ENCODE results near the gene PTOV1. TPM values are rescaled to one million over a fixed set of nuclear protein-coding genes. Genes with fewer than 3 reads are reported as not detected.

PTOV1 gene
- total and polyA plus RNA-seq, 2 donors (not counting 1 experiment from before 2014, with no cell fraction given) = 144 to 230 TPM

GRCh38 chr19:49832556-49832955 is 18.4 kb upstream of the PTOV1 start:
- WGBS (ENCODE audit: insufficient coverage) = 93% methylated on average over 7 of the region's 9 CpGs
- no peak overlapping the region for H3K27ac ChIP-seq (ENCODE audit: low read length in 2 of 2)
- ChIA-PET CTCF (no interaction called here), POLR2A (interaction anchor here (0.7 kb wide), 1 partner anchor 24 kb away, joined by 3 read pairs; no protein-coding TSS in a partner anchor)
- H3K79me2 ChIP-seq (ENCODE audit: control insufficient read depth, insufficient read depth, low read length) = peaks cover 31% of the 10 kb centered on the region
- no peak overlapping the region for H3K4me2 ChIP-seq (replicated peaks; ENCODE audit: low read depth, low read length, poor library complexity, severe bottlenecking)
- H3K9me3 Mint-ChIP-seq (ENCODE audit: insufficient read depth) = no peaks in the 10 kb centered on the region
- no peaks in the 10 kb centered on the region for H3K4me1 ChIP-seq (ENCODE audit: control insufficient read depth in 2 of 2, insufficient read depth in 2 of 2, low read length in 2 of 2)
- peaks cover 0 to 2% (median 0%) of the 10 kb centered on the region in 3 donors for H3K9me3 ChIP-seq (ENCODE audit: control extremely low read depth in 1 of 3, control insufficient read depth in 2 of 3, insufficient read depth in 1 of 3, low read length in 2 of 3)
- TF ChIP-seq CTCF (IDR thresholded peaks at IDR 0.05) (no peak), EZH2 (IDR thresholded peaks at IDR 0.05; ENCODE audit: borderline replicate concordance, insufficient read depth, low read depth, low read length, poor library complexity, severe bottlenecking) (no peak)
- peaks cover 40% of the 10 kb centered on the region for H4K20me1 ChIP-seq (ENCODE audit: control insufficient read depth, insufficient read depth, low read length, poor library complexity, severe bottlenecking)
- H3K27me3 ChIP-seq (replicated peaks in 1 of 4; ENCODE audit: control extremely low read depth in 1 of 4, control insufficient read depth in 3 of 4, insufficient read depth in 4 of 4, low read length in 3 of 4) = no peaks in the 10 kb centered on the region
- H3K27me3 Mint-ChIP-seq = no peaks in the 10 kb centered on the region
- no peak for ATAC-seq (ENCODE audit: low read depth)
- no peak overlapping the region for H3K4me3 Mint-ChIP-seq
- H3K4me3 ChIP-seq (ENCODE audit: control extremely low read depth in 1 of 5, extremely low read depth in 1 of 5, insufficient read depth in 1 of 5, low read depth in 2 of 5, low read length in 4 of 5) = no peak overlapping the region
- no peak overlapping the region for H3K9ac ChIP-seq (ENCODE audit: low read length)
- intact Hi-C loops (cut with micrococcal nuclease) = no loop called here
- H3K27ac Mint-ChIP-seq = no peak overlapping the region
- H3K36me3 ChIP-seq (replicated peaks in 1 of 2; ENCODE audit: control extremely low read depth in 1 of 2, control insufficient read depth in 1 of 2, extremely low read depth in 1 of 2, insufficient read depth in 2 of 2, low read length in 1 of 2) = peaks cover 0 to 91% of the 10 kb centered on the region in 2 experiments
- no peak for DNase-seq
- no peaks in the 10 kb centered on the region for H3K4me1 Mint-ChIP-seq
- H2AFZ ChIP-seq (ENCODE audit: insufficient read depth, low read depth, low read length, poor library complexity, severe bottlenecking) = no peak overlapping the region

- no peak overlapping the region for H3K27ac Mint-ChIP-seq
- Histone ChIP-seq H3K79me2 (ENCODE audit: control insufficient read depth, insufficient read depth, low read length) (peaks cover 22% of the 10 kb centered on the region), H3K9me3 (ENCODE audit: control extremely low read depth in 1 of 3, control insufficient read depth in 2 of 3, insufficient read depth in 1 of 3, low read length in 2 of 3) (no peaks in the 10 kb centered on the region), H3K27ac (ENCODE audit: low read length in 2 of 2) (no peak overlapping the region), H3K27me3 (replicated peaks in 1 of 4; ENCODE audit: control extremely low read depth in 1 of 4, control insufficient read depth in 3 of 4, insufficient read depth in 4 of 4, low read length in 3 of 4) (no peaks in the 10 kb centered on the region), H3K4me1 (ENCODE audit: control insufficient read depth in 2 of 2, insufficient read depth in 2 of 2, low read length in 2 of 2) (no peaks in the 10 kb centered on the region), H4K20me1 (ENCODE audit: control insufficient read depth, insufficient read depth, low read length, poor library complexity, severe bottlenecking) (peaks cover 30% of the 10 kb centered on the region), H2AFZ (ENCODE audit: insufficient read depth, low read depth, low read length, poor library complexity, severe bottlenecking) (no peak overlapping the region), H3K4me2 (replicated peaks; ENCODE audit: low read depth, low read length, poor library complexity, severe bottlenecking) (no peak overlapping the region), H3K4me3 (ENCODE audit: control extremely low read depth in 1 of 5, extremely low read depth in 1 of 5, insufficient read depth in 1 of 5, low read depth in 2 of 5, low read length in 4 of 5) (no peak overlapping the region), H3K9ac (ENCODE audit: low read length) (no peak overlapping the region), H3K36me3 (replicated peaks in 1 of 2; ENCODE audit: control extremely low read depth in 1 of 2, control insufficient read depth in 1 of 2, extremely low read depth in 1 of 2, insufficient read depth in 2 of 2, low read length in 1 of 2) (peaks cover 0 to 94% of the 10 kb centered on the region in 2 experiments)
- ATAC-seq (ENCODE audit: low read depth) = no peak
- CTCF ChIA-PET = no interaction called here
- intact Hi-C loops (cut with micrococcal nuclease) = no loop called here
- no peak for DNase-seq
- no peak overlapping the region for H3K4me3 Mint-ChIP-seq
- no peaks in the 10 kb centered on the region for H3K4me1 Mint-ChIP-seq
- TF ChIP-seq EZH2 (IDR thresholded peaks at IDR 0.05; ENCODE audit: borderline replicate concordance, insufficient read depth, low read depth, low read length, poor library complexity, severe bottlenecking) (no peak), CTCF (IDR thresholded peaks at IDR 0.05) (no peak)
- no peaks in the 10 kb centered on the region for H3K9me3 Mint-ChIP-seq (ENCODE audit: insufficient read depth)
- H3K27me3 Mint-ChIP-seq = no peaks in the 10 kb centered on the region
- POLR2A ChIA-PET = interaction anchor here (0.6 to 1.0 kb wide), 2 partner anchors 10 kb away, joined by 3 to 4 read pairs; no protein-coding TSS in a partner anchor
- 94% methylated on average over 7 of the region's 7 CpGs for WGBS (ENCODE audit: insufficient coverage)
Observed at GRCh38 chr19:49833599-49833998, 17.4 kb upstream of the PTOV1 start.
